NCI-H1092 treated with DMSO at 0.1 percent for 48 hours (cell line): ENCODE measurements around the gene VLDLR.
"Not testable (repeated sequence)": the region's sequence is repeated elsewhere in the genome, so short reads cannot be mapped to it uniquely, and the experiment has no call there.

Experiments
- DNase-seq: peaks from one replicate; lab custom pipeline; 2025; lab: John Stamatoyannopoulos, UW

The VLDLR gene

GRCh38 chr9:2663461-2664173 lies 42.0 kb downstream of the VLDLR start:
- no peak for DNase-seq

- no peak for DNase-seq
Observed at GRCh38 chr9:2664174-2665065, 42.8 kb downstream of the VLDLR start.

DNA sequence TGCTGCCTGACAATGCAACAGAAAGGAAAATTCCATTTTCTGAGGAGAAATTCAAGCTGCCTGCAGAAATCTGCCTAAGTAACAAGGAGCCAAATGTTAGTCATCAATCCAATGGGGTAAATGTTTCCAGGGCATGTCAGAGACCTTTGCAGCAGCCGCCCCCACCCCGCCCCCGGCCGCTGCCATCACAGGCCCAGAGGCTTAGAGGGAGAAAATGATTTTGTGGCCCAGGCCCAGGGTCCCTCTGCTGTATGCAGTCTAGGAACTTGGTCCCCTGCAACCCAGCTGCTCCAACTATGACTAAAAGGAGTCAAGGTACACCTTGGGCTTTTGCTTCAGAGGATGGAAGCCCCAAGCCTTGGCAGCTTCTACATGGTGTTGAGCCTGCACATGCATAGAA lies 45.0 kb downstream of the VLDLR start:
- no peak for DNase-seq

DNA sequence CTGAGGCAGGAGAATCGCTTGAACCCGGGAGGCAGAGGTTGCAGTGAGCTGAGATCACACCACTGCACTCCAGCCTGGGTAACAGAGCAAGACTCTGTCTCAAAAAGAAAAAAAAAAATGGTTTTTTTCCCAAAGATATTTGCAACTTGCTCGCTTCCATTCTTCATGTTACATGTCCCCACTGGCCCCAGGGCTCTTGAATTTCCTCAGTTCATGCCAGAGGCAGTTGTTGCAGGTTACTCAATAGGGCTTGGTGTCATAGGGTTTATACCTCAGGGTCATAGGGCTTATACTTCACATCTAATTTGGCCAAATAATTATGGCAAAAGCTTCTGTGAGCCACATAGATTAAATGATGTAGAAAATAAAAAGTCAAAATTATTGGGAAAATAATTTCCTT lies 51.6 kb downstream of the VLDLR start:
- no peak for DNase-seq

DNA sequence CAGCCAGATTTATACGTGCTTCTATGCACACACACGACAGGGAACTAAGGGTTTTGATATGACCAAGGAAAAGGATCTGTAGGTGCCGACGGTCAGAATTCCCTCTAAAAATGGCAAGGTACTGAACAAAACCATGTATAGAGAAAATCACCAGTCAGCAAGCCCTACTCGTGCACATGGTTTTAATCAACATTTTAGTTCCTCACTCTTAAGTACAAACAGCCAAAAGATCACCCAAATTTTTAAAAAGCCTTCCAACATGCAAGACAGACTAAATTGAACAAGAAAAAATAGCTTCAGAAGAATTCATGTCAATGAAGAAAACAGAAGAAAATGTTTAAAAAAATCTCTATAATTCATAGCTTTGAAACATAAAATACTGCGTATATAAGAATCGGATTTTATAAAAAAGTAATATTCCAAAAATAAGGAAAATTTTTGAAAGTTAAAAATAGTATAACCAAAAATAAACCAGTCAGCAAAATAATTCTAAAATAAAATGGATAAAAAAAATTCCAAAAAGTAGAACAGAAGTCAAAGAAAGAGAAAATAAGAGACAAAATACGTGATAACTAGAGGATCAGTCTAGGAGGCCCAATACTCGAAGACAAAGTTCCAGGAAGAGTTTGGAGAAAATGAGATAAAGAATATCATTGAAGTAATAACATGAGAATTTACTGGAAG lies 52.7 kb downstream of the VLDLR start:
- no peak for DNase-seq

DNA sequence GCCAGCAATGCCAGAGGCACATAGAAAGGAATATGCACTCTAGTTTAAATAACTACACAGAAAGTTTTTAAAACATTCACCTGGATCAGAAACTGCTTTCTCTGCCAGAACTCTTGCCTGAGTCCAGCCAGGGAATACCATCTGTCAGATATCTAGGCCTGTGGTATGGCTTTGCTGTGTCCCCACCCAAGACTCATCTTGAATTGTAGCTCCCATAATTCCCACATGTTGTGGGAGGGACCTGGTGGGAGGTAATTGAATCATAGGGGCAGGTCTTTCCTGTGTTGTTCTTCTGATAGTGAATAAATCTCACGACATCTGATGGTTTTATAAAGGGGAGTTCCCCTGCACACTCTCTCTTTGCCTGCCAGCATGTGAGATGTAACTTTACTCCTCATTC lies 54.2 kb downstream of the VLDLR start:
- no peak for DNase-seq

GRCh38 chr9:2676466-2676865 lies 54.9 kb downstream of the VLDLR start:
- DNase-seq, result no peak

GRCh38 chr9:2677915-2678889 lies 56.6 kb downstream of the VLDLR start:
- no peak for DNase-seq

DNA sequence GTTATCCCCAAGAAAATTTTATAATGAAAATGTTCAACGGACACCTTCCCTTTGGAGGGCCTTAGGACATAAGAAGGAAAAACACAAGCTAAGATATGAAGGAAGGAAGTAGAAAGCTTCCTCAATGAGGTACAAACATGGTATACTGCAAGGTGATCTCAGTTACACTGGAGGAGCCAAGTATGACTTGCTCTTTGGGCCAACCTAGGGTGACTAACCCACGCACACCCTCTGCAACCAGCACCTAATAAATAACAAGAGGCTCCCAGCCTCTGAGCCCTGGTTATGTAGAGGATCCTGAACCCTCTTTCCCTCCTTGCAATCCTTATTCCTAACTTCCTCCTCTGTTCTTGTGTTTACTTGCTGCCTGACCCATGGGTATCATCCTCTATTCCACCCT lies 57.4 kb downstream of the VLDLR start:
- DNase-seq, result no peak

DNA sequence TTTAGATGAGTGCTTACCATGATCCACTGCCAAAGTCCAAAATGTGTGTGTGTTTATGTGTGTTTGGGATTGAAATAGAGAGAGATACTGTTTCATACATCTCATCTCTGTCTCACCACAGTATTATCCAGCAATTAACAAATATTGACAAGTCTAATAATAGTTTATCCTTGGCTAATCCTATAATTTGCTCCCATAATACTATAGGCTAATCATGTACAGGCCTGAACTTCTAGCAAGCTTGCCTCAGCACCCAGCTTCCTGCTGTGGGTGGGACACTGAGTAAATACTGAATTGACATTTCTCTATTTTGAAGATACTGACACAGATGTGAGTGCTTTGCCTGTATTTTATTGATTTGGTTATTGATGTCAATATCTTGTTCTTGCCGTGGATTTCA lies 60.4 kb downstream of the VLDLR start:
- DNase-seq, result no peak

GRCh38 chr9:2686911-2687310 lies 65.3 kb downstream of the VLDLR start:
- DNase-seq, result no peak

- no peak for DNase-seq
Observed at GRCh38 chr9:2688636-2689035, 67.0 kb downstream of the VLDLR start.

DNA sequence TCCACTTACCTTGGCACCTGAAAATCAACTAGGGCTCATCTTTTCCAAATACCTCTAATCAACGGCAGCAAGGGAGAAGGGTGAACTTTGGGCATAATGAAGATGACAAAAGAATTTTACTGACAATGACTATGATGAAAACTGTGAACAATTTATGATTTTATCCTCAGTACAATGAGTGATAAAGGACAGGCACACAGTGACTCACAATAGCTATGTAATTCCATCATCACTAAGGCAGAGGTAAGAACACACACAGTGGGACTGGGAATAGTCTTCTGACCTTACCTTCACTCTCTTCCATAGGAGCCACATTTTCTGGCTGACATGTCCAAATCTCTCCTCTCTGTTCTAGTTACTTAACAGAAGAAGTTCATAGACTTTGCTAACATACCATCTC lies 69.6 kb downstream of the VLDLR start:
- no peak for DNase-seq

- DNase-seq, result no peak
Observed at GRCh38 chr9:2691626-2692025, 70.0 kb downstream of the VLDLR start.

- no peak for DNase-seq
Observed at GRCh38 chr9:2693056-2693455, 71.5 kb downstream of the VLDLR start.

DNA sequence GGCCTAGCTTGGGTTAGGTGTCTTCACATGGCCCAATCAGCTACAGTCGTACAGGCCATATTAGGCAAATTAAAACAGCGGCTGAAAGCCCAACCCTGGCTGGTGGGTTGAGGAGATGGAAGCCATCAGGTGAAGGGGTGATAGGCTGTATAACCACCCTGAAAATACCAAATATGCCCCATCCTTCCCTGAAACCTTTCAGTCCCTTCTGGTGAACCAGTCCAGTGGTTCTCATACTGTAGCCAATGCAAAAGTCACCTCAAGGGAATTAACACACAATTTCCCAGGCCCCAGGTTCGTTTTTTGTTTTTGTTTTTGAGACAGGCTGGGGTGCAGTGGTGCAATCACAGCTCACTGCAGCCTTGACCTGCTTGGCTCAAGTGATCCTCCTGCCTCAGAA lies 75.9 kb downstream of the VLDLR start:
- DNase-seq, result no peak

DNA sequence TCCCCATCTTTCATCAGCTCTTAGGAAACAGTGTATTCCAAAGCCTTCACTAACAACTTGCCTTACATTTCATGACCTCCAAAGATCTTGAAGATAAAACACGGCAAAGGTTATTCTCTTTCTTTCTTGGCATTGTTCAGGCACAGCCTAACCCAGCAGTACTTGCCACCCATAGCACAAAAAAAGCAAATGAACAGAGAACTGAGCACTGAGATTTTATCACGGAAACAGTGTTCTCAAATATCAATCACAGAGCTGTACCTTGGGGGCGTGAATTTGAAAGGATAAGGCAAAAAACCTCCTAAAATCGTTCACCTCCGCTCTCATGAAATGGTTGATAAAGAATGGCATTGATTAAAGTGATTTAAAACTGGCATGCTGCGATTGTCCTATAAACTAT lies 78.8 kb downstream of the VLDLR start:
- DNase-seq, result no peak

DNA sequence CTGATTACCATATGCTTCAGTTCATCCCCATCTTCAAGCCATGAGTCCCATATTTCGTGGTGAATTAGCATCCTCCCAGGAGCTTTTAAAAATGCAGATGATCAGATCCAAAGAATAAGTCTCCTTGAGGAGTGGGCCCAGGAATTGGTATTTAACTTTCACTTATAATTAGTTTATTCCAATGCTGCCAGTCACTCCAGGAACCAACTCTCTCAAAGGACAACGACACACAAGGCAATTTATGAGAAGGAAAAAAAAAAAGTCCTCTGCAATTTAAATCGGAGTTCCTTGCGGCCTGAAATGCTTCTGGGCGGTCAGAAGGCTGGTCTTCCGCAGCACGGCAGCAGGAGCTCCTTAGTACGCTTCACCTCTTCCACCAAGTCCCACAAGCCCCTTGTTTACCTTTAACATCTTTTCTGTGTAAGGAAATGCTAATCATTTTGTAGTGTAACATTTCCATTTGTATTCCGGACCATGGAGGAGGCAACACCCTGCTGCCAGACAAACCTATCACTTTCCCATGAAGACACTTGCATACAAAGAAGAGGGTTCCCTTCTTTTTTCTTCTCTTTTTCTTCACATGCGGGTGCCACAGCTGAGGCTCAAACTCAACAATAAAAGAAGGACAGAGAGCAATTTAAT lies 79.4 kb downstream of the VLDLR start:
- no peak for DNase-seq

- no peak for DNase-seq
Observed at GRCh38 chr9:2704504-2704903, 82.9 kb downstream of the VLDLR start.

- not testable (repeated sequence) for DNase-seq
Observed at GRCh38 chr9:2707256-2707655, 85.7 kb downstream of the VLDLR start.
